Measurements from ENCODE around the gene SURF1.

SURF1 gene

DNA sequence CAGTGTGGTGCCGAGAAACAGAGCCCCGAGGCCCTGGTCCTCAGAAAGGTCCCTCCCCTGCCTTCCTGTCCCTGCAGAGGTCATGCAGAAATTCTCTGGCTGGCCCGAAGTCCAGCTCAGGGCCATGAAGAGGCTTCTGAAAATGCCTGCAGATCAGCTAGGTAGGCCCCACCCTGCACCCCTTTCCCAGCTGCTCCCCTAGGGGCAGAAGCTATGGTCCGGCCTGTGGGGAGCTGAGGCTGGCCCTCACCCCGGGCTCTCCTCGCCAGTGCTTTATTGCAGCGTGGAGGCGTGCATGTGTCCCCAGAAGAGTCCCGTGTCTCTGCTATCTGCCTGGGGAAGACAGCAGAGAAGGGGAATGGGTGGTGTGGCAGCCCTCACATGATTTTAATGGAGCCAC, 41.6 kb upstream of the SURF1 start:
- H3K23ac ChIP-seq (ENCODE audit: low read length in 2 of 2), result no peak overlapping the region
- H2AFZ ChIP-seq (ENCODE audit: low read depth, low read length), result no peak overlapping the region
- H3K36me3 ChIP-seq (ENCODE audit: control insufficient read depth in 1 of 2, insufficient read depth in 2 of 2, low read depth in 1 of 2, low read length in 2 of 2), result peaks cover 5 to 26% of the 10 kb centered on the region in 2 experiments
- H4K8ac ChIP-seq (ENCODE audit: low read length), result no peak overlapping the region
- H3K18ac ChIP-seq (ENCODE audit: low read depth in 1 of 2, low read length in 2 of 2), result no peak overlapping the region
- H3K79me1 ChIP-seq (replicated peaks; ENCODE audit: low read length, poor library complexity, severe bottlenecking), result no peaks in the 10 kb centered on the region
- H3K9me3 ChIP-seq (ENCODE audit: control insufficient read depth, low read length), result no peaks in the 10 kb centered on the region
- H2BK15ac ChIP-seq (ENCODE audit: low read depth, poor library complexity, severe bottlenecking), result no peak overlapping the region
- no peak overlapping the region for H3K27ac ChIP-seq (ENCODE audit: low read length, poor library complexity, severe bottlenecking)
- DNase-seq, result no peak
- peaks cover 39 to 50% of the 10 kb centered on the region in 2 experiments for H3K27me3 ChIP-seq (ENCODE audit: control insufficient read depth in 1 of 2, insufficient read depth in 1 of 2, low read length in 2 of 2)
- H3K4me1 ChIP-seq (ENCODE audit: control insufficient read depth, insufficient read depth, low read depth, low read length), result peaks cover 2% of the 10 kb centered on the region
- no peak overlapping the region for H2BK120ac ChIP-seq (ENCODE audit: low read depth, low read length)
- H3K4me2 ChIP-seq (ENCODE audit: low read length, poor library complexity, severe bottlenecking), result no peak overlapping the region
- H2AK5ac ChIP-seq (ENCODE audit: low read length, severe bottlenecking), result no peak overlapping the region
- H3K9ac ChIP-seq (ENCODE audit: low read length), result no peak overlapping the region
- H2BK5ac ChIP-seq (ENCODE audit: low read depth, low read length, poor library complexity, severe bottlenecking), result no peak overlapping the region
- no peak overlapping the region for H3K4me3 ChIP-seq (ENCODE audit: insufficient read depth in 1 of 2, low read depth in 1 of 2, low read length in 2 of 2)
- no peak overlapping the region for H2BK12ac ChIP-seq (ENCODE audit: low read length in 2 of 2)
- 84% methylated on average over 9 of the region's 9 CpGs for WGBS
- no peak overlapping the region for H3K14ac ChIP-seq (ENCODE audit: low read length in 2 of 2)
- H4K91ac ChIP-seq (ENCODE audit: low read length), result no peak overlapping the region
- no peak overlapping the region for H3K4ac ChIP-seq (ENCODE audit: low read depth in 1 of 2, low read length in 2 of 2)

DNA sequence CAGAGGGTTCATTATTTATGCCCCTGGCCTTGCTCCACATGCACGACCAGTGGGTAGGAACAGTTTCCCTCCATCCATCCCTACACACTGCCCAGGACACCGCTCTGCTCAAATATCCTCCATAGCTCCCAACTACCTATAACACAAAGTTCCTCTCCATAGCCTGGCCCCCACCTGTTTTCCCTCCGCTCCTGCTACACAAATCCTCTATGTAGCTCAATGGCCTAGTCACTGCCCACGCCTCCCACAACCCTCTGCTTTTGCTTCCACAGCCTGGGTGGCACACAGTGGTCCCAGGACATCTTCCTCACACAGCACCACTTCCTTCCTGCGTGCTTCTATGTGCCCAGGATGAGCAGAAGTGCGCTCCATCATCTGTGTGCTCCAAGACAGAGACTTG, 41.1 kb upstream of the SURF1 start:
- Histone ChIP-seq H2BK15ac (ENCODE audit: low read depth, poor library complexity, severe bottlenecking) (no peak overlapping the region), H2BK5ac (ENCODE audit: low read depth, low read length, poor library complexity, severe bottlenecking) (no peak overlapping the region), H3K4me2 (ENCODE audit: low read length, poor library complexity, severe bottlenecking) (no peak overlapping the region), H3K14ac (ENCODE audit: low read length in 2 of 2) (no peak overlapping the region), H3K4me1 (ENCODE audit: control insufficient read depth, insufficient read depth, low read depth, low read length) (no peaks in the 10 kb centered on the region), H4K91ac (ENCODE audit: low read length) (no peak overlapping the region), H3K4ac (ENCODE audit: low read depth in 1 of 2, low read length in 2 of 2) (no peak overlapping the region), H2BK12ac (ENCODE audit: low read length in 2 of 2) (no peak overlapping the region), H3K18ac (ENCODE audit: low read depth in 1 of 2, low read length in 2 of 2) (no peak overlapping the region), H2AFZ (ENCODE audit: low read depth, low read length) (no peak overlapping the region), H4K8ac (ENCODE audit: low read length) (no peak overlapping the region), H2BK120ac (ENCODE audit: low read depth, low read length) (no peak overlapping the region), H3K9ac (ENCODE audit: low read length) (no peak overlapping the region), H3K27ac (ENCODE audit: low read length, poor library complexity, severe bottlenecking) (no peak overlapping the region), H2AK5ac (ENCODE audit: low read length, severe bottlenecking) (no peak overlapping the region), H3K4me3 (ENCODE audit: insufficient read depth in 1 of 2, low read depth in 1 of 2, low read length in 2 of 2) (no peak overlapping the region), H3K36me3 (ENCODE audit: control insufficient read depth in 1 of 2, insufficient read depth in 2 of 2, low read depth in 1 of 2, low read length in 2 of 2) (peaks cover 4 to 21% of the 10 kb centered on the region in 2 experiments), H3K27me3 (ENCODE audit: control insufficient read depth in 1 of 2, insufficient read depth in 1 of 2, low read length in 2 of 2) (peaks cover 39 to 50% of the 10 kb centered on the region in 2 experiments), H3K9me3 (ENCODE audit: control insufficient read depth, low read length) (no peaks in the 10 kb centered on the region), H3K79me1 (replicated peaks; ENCODE audit: low read length, poor library complexity, severe bottlenecking) (no peaks in the 10 kb centered on the region), H3K23ac (ENCODE audit: low read length in 2 of 2) (no peak overlapping the region)
- 84% methylated on average over 6 of the region's 6 CpGs for WGBS
- DNase-seq, result no peak

DNA sequence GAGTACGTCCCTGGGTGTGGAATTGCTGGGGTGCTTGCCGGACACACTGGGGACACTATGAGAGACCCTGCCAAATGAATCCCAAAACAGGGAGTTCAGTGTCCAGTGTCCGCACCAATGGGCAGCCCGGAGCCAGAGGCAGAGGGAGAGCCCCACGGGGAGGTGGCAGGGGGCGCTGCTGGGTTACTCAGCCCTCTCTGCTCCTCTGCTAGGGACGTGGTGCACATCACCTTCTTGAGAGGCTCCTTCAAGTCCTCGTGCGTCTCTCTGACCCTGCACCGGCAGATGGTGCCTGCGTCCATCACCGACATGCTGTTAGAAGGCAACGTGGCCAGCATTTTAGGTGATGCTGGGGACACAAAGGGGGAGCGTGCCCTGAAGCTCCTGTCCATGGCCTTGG, 40.7 kb upstream of the SURF1 start:
- no peak overlapping the region for H3K14ac ChIP-seq (ENCODE audit: low read length in 2 of 2)
- no peaks in the 10 kb centered on the region for H3K4me1 ChIP-seq (ENCODE audit: control insufficient read depth, insufficient read depth, low read depth, low read length)
- no peak overlapping the region for H3K18ac ChIP-seq (ENCODE audit: low read depth in 1 of 2, low read length in 2 of 2)
- H2BK15ac ChIP-seq (ENCODE audit: low read depth, poor library complexity, severe bottlenecking), result no peak overlapping the region
- no peak overlapping the region for H2AK5ac ChIP-seq (ENCODE audit: low read length, severe bottlenecking)
- H3K4ac ChIP-seq (ENCODE audit: low read depth in 1 of 2, low read length in 2 of 2), result no peak overlapping the region
- H3K79me1 ChIP-seq (replicated peaks; ENCODE audit: low read length, poor library complexity, severe bottlenecking), result no peaks in the 10 kb centered on the region
- DNase-seq, result peak; percentile 33
- H3K9me3 ChIP-seq (ENCODE audit: control insufficient read depth, low read length), result no peaks in the 10 kb centered on the region
- WGBS, result 31% methylated on average over 14 of the region's 14 CpGs
- peaks cover 0 to 17% of the 10 kb centered on the region in 2 experiments for H3K36me3 ChIP-seq (ENCODE audit: control insufficient read depth in 1 of 2, insufficient read depth in 2 of 2, low read depth in 1 of 2, low read length in 2 of 2)
- H3K27ac ChIP-seq (ENCODE audit: low read length, poor library complexity, severe bottlenecking), result no peak overlapping the region
- no peak overlapping the region for H3K4me3 ChIP-seq (ENCODE audit: insufficient read depth in 1 of 2, low read depth in 1 of 2, low read length in 2 of 2)
- H2AFZ ChIP-seq (ENCODE audit: low read depth, low read length), result no peak overlapping the region
- no peak overlapping the region for H2BK5ac ChIP-seq (ENCODE audit: low read depth, low read length, poor library complexity, severe bottlenecking)
- H2BK12ac ChIP-seq (ENCODE audit: low read length in 2 of 2), result no peak overlapping the region
- H3K27me3 ChIP-seq (ENCODE audit: control insufficient read depth in 1 of 2, insufficient read depth in 1 of 2, low read length in 2 of 2), result peaks cover 39 to 50% of the 10 kb centered on the region in 2 experiments
- no peak overlapping the region for H3K9ac ChIP-seq (ENCODE audit: low read length)
- H2BK120ac ChIP-seq (ENCODE audit: low read depth, low read length), result no peak overlapping the region
- no peak overlapping the region for H4K8ac ChIP-seq (ENCODE audit: low read length)
- no peak overlapping the region for H3K4me2 ChIP-seq (ENCODE audit: low read length, poor library complexity, severe bottlenecking)
- H4K91ac ChIP-seq (ENCODE audit: low read length), result no peak overlapping the region
- no peak overlapping the region for H3K23ac ChIP-seq (ENCODE audit: low read length in 2 of 2)

DNA sequence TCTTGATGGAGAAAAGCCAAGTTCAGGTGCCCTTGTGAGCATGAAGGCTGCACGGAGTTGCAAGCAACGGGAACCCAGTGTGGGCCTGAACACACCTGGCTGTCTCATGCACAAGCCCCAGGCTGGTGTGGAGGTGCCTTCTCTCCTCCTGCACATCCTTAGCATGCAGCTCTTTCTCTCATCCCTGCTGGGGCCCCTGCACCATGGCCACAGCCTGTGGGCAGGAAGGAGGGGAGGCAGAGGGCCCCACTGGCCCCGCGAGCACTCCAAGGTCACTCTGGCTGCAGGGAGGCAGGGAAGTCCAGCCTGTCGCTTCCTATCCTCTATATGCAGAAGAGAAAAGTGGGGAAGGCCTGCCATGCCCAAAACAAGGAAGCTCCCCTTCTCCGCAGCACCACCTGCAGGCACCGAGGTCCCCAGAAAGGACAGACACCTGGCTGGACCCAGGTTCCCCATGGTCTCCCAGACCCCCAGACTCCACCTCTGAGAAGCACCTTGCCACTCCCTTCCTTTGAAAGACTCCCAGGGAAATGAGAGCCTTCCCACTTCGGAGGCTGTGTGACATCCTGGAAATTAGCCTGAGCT, 38.5 kb upstream of the SURF1 start:
- no peak for DNase-seq
- Histone ChIP-seq H3K14ac (ENCODE audit: low read length in 2 of 2) (no peak overlapping the region), H4K91ac (ENCODE audit: low read length) (no peak overlapping the region), H3K36me3 (ENCODE audit: control insufficient read depth in 1 of 2, insufficient read depth in 2 of 2, low read depth in 1 of 2, low read length in 2 of 2) (peaks cover 0 to under 1% of the 10 kb centered on the region in 2 experiments), H3K4me2 (ENCODE audit: low read length, poor library complexity, severe bottlenecking) (no peak overlapping the region), H3K23ac (ENCODE audit: low read length in 2 of 2) (no peak overlapping the region), H2BK5ac (ENCODE audit: low read depth, low read length, poor library complexity, severe bottlenecking) (no peak overlapping the region), H3K27ac (ENCODE audit: low read length, poor library complexity, severe bottlenecking) (no peak overlapping the region), H2BK15ac (ENCODE audit: low read depth, poor library complexity, severe bottlenecking) (no peak overlapping the region), H3K9me3 (ENCODE audit: control insufficient read depth, low read length) (no peaks in the 10 kb centered on the region), H2AFZ (ENCODE audit: low read depth, low read length) (no peak overlapping the region), H2BK12ac (ENCODE audit: low read length in 2 of 2) (no peak overlapping the region), H4K8ac (ENCODE audit: low read length) (no peak overlapping the region), H3K79me1 (replicated peaks; ENCODE audit: low read length, poor library complexity, severe bottlenecking) (no peaks in the 10 kb centered on the region), H3K4me3 (ENCODE audit: insufficient read depth in 1 of 2, low read depth in 1 of 2, low read length in 2 of 2) (no peak overlapping the region), H3K27me3 (ENCODE audit: control insufficient read depth in 1 of 2, insufficient read depth in 1 of 2, low read length in 2 of 2) (peaks cover 39 to 59% of the 10 kb centered on the region in 2 experiments), H3K9ac (ENCODE audit: low read length) (no peak overlapping the region), H3K18ac (ENCODE audit: low read depth in 1 of 2, low read length in 2 of 2) (no peak overlapping the region), H3K4me1 (ENCODE audit: control insufficient read depth, insufficient read depth, low read depth, low read length) (no peaks in the 10 kb centered on the region), H2AK5ac (ENCODE audit: low read length, severe bottlenecking) (no peak overlapping the region), H3K4ac (ENCODE audit: low read depth in 1 of 2, low read length in 2 of 2) (no peak overlapping the region), H2BK120ac (ENCODE audit: low read depth, low read length) (no peak overlapping the region)
- WGBS, result 56% methylated on average over 8 of the region's 8 CpGs
